G401 (cell line): ENCODE results near the gene MAP2K7. TPM values are rescaled to one million over a fixed set of nuclear protein-coding genes. Genes with fewer than 3 reads are reported as not detected.
A peak's percentile ranks its signal among the peaks of the same experiment; 100 is the strongest.
"Not testable (repeated sequence)": the region's sequence is repeated elsewhere in the genome, so short reads cannot be mapped to it uniquely, and the experiment has no call there.

ENCODE experiments used
- DNase-seq: peaks from one replicate; pipeline ENCODE4 v3.0.0-alpha.2; 2015; ENCODE audit warnings: low spot score
- in situ Hi-C: cut with HindIII; loops from 2 replicates; pipeline ENCODE4 v1.10.0; 2016; ENCODE audit warnings: low sequenced_read_pairs, mixed read lengths
- total RNA-seq: library from RNA; depleted of rRNA; stranded (reverse); fragments of >200 nt; shearing (Covaris generic); gene quantifications from 2 replicates; pipeline ENCODE4 v1.2.3, GENCODE V29; 2014; rRNA removed

Gene MAP2K7
- total RNA-seq, 1 experiment from 2014 or later: 16.2 TPM

- in situ Hi-C loops: no loop called here
- no peak for DNase-seq
These were observed 38.4 kb downstream of the MAP2K7 start for GRCh38 chr19:7941895-7942596.

GRCh38 chr19:7942981-7943443, 39.3 kb downstream of the MAP2K7 start:
- no peak for DNase-seq
- in situ Hi-C loops: no loop called here

GRCh38 chr19:7943444-7944176, 39.9 kb downstream of the MAP2K7 start, which contains the start of gene TIMM44:
Gene TIMM44, minus strand, starts transcription at chr19:7943666. Its CDS starts 15 bp downstream, at chr19:7943651.
- peak; percentile 100 for DNase-seq
- in situ Hi-C loops: no loop called here

GRCh38 chr19:7944177-7944761, 40.6 kb downstream of the MAP2K7 start:
- DNase-seq: peak; percentile 92
- in situ Hi-C loops: no loop called here

GRCh38 chr19:7947939-7948338, 44.3 kb downstream of the MAP2K7 start:
- in situ Hi-C loops: no loop called here
- no peak for DNase-seq

- peak; percentile 84 for DNase-seq
- in situ Hi-C loops: no loop called here
These were observed 49.4 kb downstream of the MAP2K7 start for GRCh38 chr19:7953060-7953459.

GRCh38 chr19:7953576-7953975, 49.9 kb downstream of the MAP2K7 start:
- DNase-seq: no peak
- in situ Hi-C loops: no loop called here

GRCh38 chr19:7955696-7956095, 52.0 kb downstream of the MAP2K7 start:
- in situ Hi-C loops: no loop called here
- no peak for DNase-seq

GRCh38 chr19:7959211-7959610, 55.5 kb downstream of the MAP2K7 start:
- no peak for DNase-seq
- in situ Hi-C loops: no loop called here

GRCh38 chr19:7961082-7961481, 57.4 kb downstream of the MAP2K7 start:
- DNase-seq, in situ Hi-C loops: not testable (repeated sequence)

- in situ Hi-C loops: no loop called here
- no peak for DNase-seq
These were observed 58.4 kb downstream of the MAP2K7 start for GRCh38 chr19:7961920-7962626.

- in situ Hi-C loops: no loop called here
- no peak for DNase-seq
These were observed 59.1 kb downstream of the MAP2K7 start for GRCh38 chr19:7962644-7963268.

GRCh38 chr19:7963566-7963965, 59.9 kb downstream of the MAP2K7 start:
- no peak for DNase-seq
- in situ Hi-C loops: no loop called here

Other genes starting within 250 kb of the MAP2K7 start
- gene RETN, start 234.8 kb upstream of the MAP2K7 start, total RNA-seq: not detected in 2 replicates
- gene MCEMP1, start 226.8 kb upstream of the MAP2K7 start, total RNA-seq: not detected in 2 replicates
- gene TRAPPC5, start 223.0 kb upstream of the MAP2K7 start, total RNA-seq: 131 and 153 TPM in 2 replicates
- gene FCER2, start 201.7 kb upstream of the MAP2K7 start, total RNA-seq: not detected in 2 replicates
- gene CLEC4G, start 171.8 kb upstream of the MAP2K7 start, total RNA-seq: not detected in 2 replicates
- not detected in 2 replicates for gene CD209, start 156.3 kb upstream of the MAP2K7 start, total RNA-seq
- gene CLEC4M, start 140.6 kb upstream of the MAP2K7 start, total RNA-seq: not detected in 2 replicates
- 19.0 and 24.5 TPM in 2 replicates for gene EVI5L, start 73.7 kb upstream of the MAP2K7 start, total RNA-seq
- gene PRR36, start 29.5 kb upstream of the MAP2K7 start, total RNA-seq: 0.03 and 0.49 TPM in 2 replicates
- 0.49 TPM in 1 of 2 replicates, not detected in the other for gene LRRC8E, start 15.4 kb upstream of the MAP2K7 start, total RNA-seq
- not detected in 2 replicates for gene TGFBR3L, start 11.0 kb downstream of the MAP2K7 start, total RNA-seq
- 35.1 and 37.8 TPM in 2 replicates for gene SNAPC2, start 16.5 kb downstream of the MAP2K7 start, total RNA-seq
- gene CTXN1, start 22.3 kb downstream of the MAP2K7 start, total RNA-seq: 27.0 and 27.3 TPM in 2 replicates
- 100 and 168 TPM in 2 replicates for gene TIMM44, start 39.8 kb downstream of the MAP2K7 start, total RNA-seq
- gene ELAVL1, start 101.8 kb downstream of the MAP2K7 start, total RNA-seq: 83.9 and 102 TPM in 2 replicates
- gene CCL25, start 148.9 kb downstream of the MAP2K7 start, total RNA-seq: 16.2 and 19.6 TPM in 2 replicates
- 0.55 and 0.81 TPM in 2 replicates for gene FBN3, start 245.7 kb downstream of the MAP2K7 start, total RNA-seq